CD14-positive monocyte (primary cell): ENCODE results near the gene SLC35C1. TPM values are rescaled to one million over a fixed set of nuclear protein-coding genes. Genes with fewer than 3 reads are reported as not detected.

Source experiments
- DNase-seq, 3 donors: peaks; one replicate each; pipeline ENCODE4 v3.0.0-alpha.2; 2011 to 2022
- H2AFZ ChIP-seq: 2 replicates; pipeline ENCODE4 v1.6.0; 2012; ENCODE audit warnings: mild to moderate bottlenecking, low read depth, low read length, inconsistent platforms; ENCODE audit not compliant: insufficient read depth, poor library complexity, severe bottlenecking
- H3K27ac ChIP-seq, 2 donors: 1 replicate in 1 of 2; 2 replicates in 1 of 2; pipeline ENCODE4 v1.5.1; 2012 to 2013; ENCODE audit warnings: low read length in 2 of 2, control low read depth in 1 of 2, inconsistent platforms in 1 of 2, low read depth in 1 of 2, mild to moderate bottlenecking in 1 of 2
- H3K27me3 ChIP-seq, 2 donors: one replicate each; pipeline versions ENCODE4 v1.6.0 to v1.6.1; 2011 to 2013; ENCODE audit warnings: low read length in 2 of 2; ENCODE audit not compliant: control insufficient read depth in 2 of 2, insufficient read depth in 2 of 2
- H3K36me3 ChIP-seq, 2 donors: replicated peaks in 1 of 2; 1 replicate in 1 of 2; 2 replicates in 1 of 2; pipeline versions ENCODE4 v1.5.1 to v1.6.1; 2012 to 2013; ENCODE audit warnings: low read length in 2 of 2, control low read depth in 1 of 2, inconsistent platforms in 1 of 2, mild to moderate bottlenecking in 1 of 2; ENCODE audit not compliant: insufficient read depth in 2 of 2, control insufficient read depth in 1 of 2
- H3K4me1 ChIP-seq, 2 donors: 1 replicate in 1 of 2; 2 replicates in 1 of 2; pipeline versions ENCODE4 v1.5.1 to v1.6.1; 2012 to 2013; ENCODE audit warnings: low read length in 2 of 2, control low read depth in 1 of 2, inconsistent platforms in 1 of 2, mild to moderate bottlenecking in 1 of 2, moderate library complexity in 1 of 2; ENCODE audit not compliant: insufficient read depth in 2 of 2, control insufficient read depth in 1 of 2
- H3K4me2 ChIP-seq: replicated peaks from 2 replicates; pipeline ENCODE3; 2012; ENCODE audit warnings: low read length, moderate library complexity, mild to moderate bottlenecking; ENCODE audit not compliant: poor library complexity, severe bottlenecking; ENCODE audit errors: extremely low read depth
- H3K4me3 ChIP-seq, 3 experiments: fragments of 200-600 bp in 1 of 3; sonication (generic) in 1 of 3; replicated peaks in 1 of 3; 1 replicate in 2 of 3; 2 replicates in 1 of 3; pipeline ENCODE4 v1.5.1; 2011 to 2013; ENCODE audit warnings: low read length in 3 of 3, mild to moderate bottlenecking in 3 of 3, control low read depth in 2 of 3, low read depth in 2 of 3, inconsistent platforms in 1 of 3, moderate library complexity in 1 of 3
- H3K79me2 ChIP-seq: 2 replicates; pipeline ENCODE4 v1.6.0; 2012; ENCODE audit warnings: mild to moderate bottlenecking, control low read depth, inconsistent platforms, low read length, moderate library complexity; ENCODE audit not compliant: insufficient read depth
- H3K9ac ChIP-seq: 2 replicates; pipeline ENCODE4 v1.6.0; 2017; ENCODE audit warnings: low read length, mild to moderate bottlenecking; ENCODE audit not compliant: insufficient read depth, poor library complexity, severe bottlenecking
- H3K9me3 ChIP-seq, 2 donors: replicated peaks in 1 of 2; 1 replicate in 1 of 2; 2 replicates in 1 of 2; pipeline versions ENCODE4 v1.5.1 to v1.6.1; 2012 to 2013; ENCODE audit warnings: low read length in 2 of 2, control low read depth in 1 of 2; ENCODE audit not compliant: control insufficient read depth in 1 of 2, insufficient read depth in 1 of 2
- H4K20me1 ChIP-seq: 2 replicates; pipeline ENCODE4 v1.6.0; 2012; ENCODE audit warnings: mild to moderate bottlenecking, low read length, control low read depth, moderate library complexity; ENCODE audit not compliant: insufficient read depth
- H3K27ac Mint-ChIP-seq, 7 donors: one replicate each; pipeline ENCODE4 v1.8.0; 2020; ENCODE audit warnings: mild to moderate bottlenecking in 7 of 7, mixed read lengths in 7 of 7, moderate library complexity in 6 of 7, inconsistent platforms in 2 of 7
- H3K27me3 Mint-ChIP-seq, 3 donors: one replicate each; pipeline ENCODE4 v1.8.0; 2021 to 2022; ENCODE audit warnings: low read depth in 3 of 3, mild to moderate bottlenecking in 3 of 3, mixed read lengths in 3 of 3, moderate library complexity in 3 of 3, inconsistent platforms in 1 of 3
- H3K36me3 Mint-ChIP-seq, 2 donors: one replicate each; pipeline ENCODE4 v1.8.0; 2020; ENCODE audit warnings: mixed read lengths in 2 of 2, inconsistent platforms in 1 of 2, mild to moderate bottlenecking in 1 of 2
- H3K4me1 Mint-ChIP-seq: one replicate; pipeline ENCODE4 v1.8.0; 2020; ENCODE audit warnings: mild to moderate bottlenecking, mixed read lengths
- H3K4me3 Mint-ChIP-seq, 2 donors: one replicate each; pipeline ENCODE4 v1.8.0; 2020; ENCODE audit warnings: mild to moderate bottlenecking in 2 of 2, mixed read lengths in 2 of 2, moderate library complexity in 1 of 2
- H3K9me3 Mint-ChIP-seq, 7 donors: one replicate each; pipeline ENCODE4 v1.8.0; 2020 to 2022; ENCODE audit warnings: mixed read lengths in 7 of 7, mild to moderate bottlenecking in 6 of 7, moderate library complexity in 6 of 7, inconsistent platforms in 2 of 7
- CTCF ChIP-seq: fragments of 200-600 bp; IDR thresholded peaks from one replicate; pipeline ENCODE4 v1.8.0; 2022; ENCODE audit warnings: antibody characterized with exemption, mild to moderate bottlenecking
- WGBS: methylation state at CpG from one replicate; pipeline ENCODE4 v1.1.5; 2013; ENCODE audit warnings: missing lambda C conversion rate; ENCODE audit not compliant: insufficient coverage; 5-methylcytosine and 5-hydroxymethylcytosine counted together
- intact Hi-C, 2 donors: fragments of 100-400 bp; cut with micrococcal nuclease; formaldehyde crosslinking; loops; one replicate each; pipeline versions ENCODE4 v1.15.0 to v1.15.1; 2023
- polyA plus RNA-seq, 3 donors: library from polyadenylated mRNA; depleted of rRNA in 1 of 3; unstranded in 2 of 3; stranded (reverse) in 1 of 3; fragments of 300-500 nt in 2 of 3; fragments of >200 nt in 1 of 3; fragmentation: Illumina TruSeq in 2 of 3; gene quantifications; 1 replicate in 2 of 3; 2 replicates in 1 of 3; pipeline ENCODE4 v1.2.3, GENCODE V29; 2012 to 2021

Gene SLC35C1
- polyA plus RNA-seq, 3 donors = 5.0 to 14.0 (median 12.8) TPM

- peaks cover 8 to 15% of the 10 kb centered on the region in 2 donors for H3K27me3 ChIP-seq
- Mint-ChIP-seq H3K9me3 (peaks cover 0 to 7% (median 2%) of the 10 kb centered on the region in 7 donors), H3K36me3 (no peaks in the 10 kb centered on the region), H3K4me1 (peaks cover 8% of the 10 kb centered on the region), H3K4me3 (no peak overlapping the region), H3K27me3 (peaks cover 16 to 36% (median 21%) of the 10 kb centered on the region in 3 donors), H3K27ac (no peak overlapping the region)
- no peak for TF ChIP-seq CTCF
- H3K4me3 ChIP-seq = no peak overlapping the region
- no peak overlapping the region for H3K4me2 ChIP-seq
- no peaks in the 10 kb centered on the region for H3K9me3 ChIP-seq
- no peak overlapping the region for H2AFZ ChIP-seq
- WGBS = 100% methylated on average over 3 of the region's 4 CpGs
- no peak overlapping the region for H3K27ac ChIP-seq
- intact Hi-C loops = no loop called here
- H3K9ac ChIP-seq = no peak overlapping the region
- no peaks in the 10 kb centered on the region for H3K4me1 ChIP-seq
- no peaks in the 10 kb centered on the region for H3K79me2 ChIP-seq
- no peak for DNase-seq
- H3K36me3 ChIP-seq = no peaks in the 10 kb centered on the region
- no peaks in the 10 kb centered on the region for H4K20me1 ChIP-seq
Measured at GRCh38 chr11:45827123-45827522, 22.2 kb downstream of the SLC35C1 start.

- peaks cover under 1% of the 10 kb centered on the region for H3K4me1 Mint-ChIP-seq
- H3K36me3 Mint-ChIP-seq = no peaks in the 10 kb centered on the region
- intact Hi-C loops = no loop called here
- Histone ChIP-seq H3K79me2 (no peaks in the 10 kb centered on the region), H2AFZ (no peak overlapping the region), H3K36me3 (no peaks in the 10 kb centered on the region), H4K20me1 (no peaks in the 10 kb centered on the region), H3K9ac (no peak overlapping the region), H3K4me2 (no peak overlapping the region), H3K4me3 (no peak overlapping the region), H3K9me3 (no peaks in the 10 kb centered on the region), H3K27me3 (peaks cover 8 to 15% of the 10 kb centered on the region in 2 donors), H3K27ac (no peak overlapping the region), H3K4me1 (no peaks in the 10 kb centered on the region)
- H3K4me3 Mint-ChIP-seq = no peak overlapping the region
- no peak overlapping the region for H3K27ac Mint-ChIP-seq
- 100% methylated on average over 1 of the region's 4 CpGs for WGBS
- H3K9me3 Mint-ChIP-seq = peaks cover 0 to 7% (median 2%) of the 10 kb centered on the region in 7 donors
- TF ChIP-seq CTCF = no peak
- H3K27me3 Mint-ChIP-seq = peaks cover 18 to 36% (median 23%) of the 10 kb centered on the region in 3 donors
- DNase-seq = no peak
Measured at GRCh38 chr11:45828996-45829395, 24.0 kb downstream of the SLC35C1 start.
